Activated T-helper 17 cell treated with anti-CD3 and anti-CD28 coated beads, Interleukin-2, amount 50 U/mL, for 72 hours (primary cell): ENCODE data around the gene TNNT3. TPM values are rescaled to one million over a fixed set of nuclear protein-coding genes. Genes with fewer than 3 reads are reported as not detected.

Experiments
- ATAC-seq: fragments of 150-1000 bp; cut with Tn5 transposase; replicated peaks from 2 replicates; pipeline ENCODE4 v1.10.0; 2021; ENCODE audit warnings: mild to moderate bottlenecking, moderate library complexity
- H3K27ac Mint-ChIP-seq: one replicate; pipeline ENCODE4 v1.8.0; 2022; ENCODE audit warnings: mixed read lengths
- H3K27me3 Mint-ChIP-seq: one replicate; pipeline ENCODE4 v1.8.0; 2022; ENCODE audit warnings: mixed read lengths
- H3K36me3 Mint-ChIP-seq: one replicate; pipeline ENCODE4 v1.8.0; 2022; ENCODE audit warnings: low read depth, mild to moderate bottlenecking, mixed read lengths
- H3K4me1 Mint-ChIP-seq: one replicate; pipeline ENCODE4 v1.8.0; 2022; ENCODE audit warnings: mixed read lengths
- H3K4me3 Mint-ChIP-seq: one replicate; pipeline ENCODE4 v1.8.0; 2022; ENCODE audit warnings: mild to moderate bottlenecking, mixed read lengths
- H3K9me3 Mint-ChIP-seq: one replicate; pipeline ENCODE4 v1.8.0; 2022; ENCODE audit warnings: mixed read lengths
- total RNA-seq, 2 donors: library from RNA; stranded (reverse); gene quantifications; one replicate each; pipeline ENCODE4 v1.2.3, GENCODE V29; 2022

The TNNT3 gene
- total RNA-seq, 2 donors from 2014 or later: 2.1 to 26.2 TPM

DNA sequence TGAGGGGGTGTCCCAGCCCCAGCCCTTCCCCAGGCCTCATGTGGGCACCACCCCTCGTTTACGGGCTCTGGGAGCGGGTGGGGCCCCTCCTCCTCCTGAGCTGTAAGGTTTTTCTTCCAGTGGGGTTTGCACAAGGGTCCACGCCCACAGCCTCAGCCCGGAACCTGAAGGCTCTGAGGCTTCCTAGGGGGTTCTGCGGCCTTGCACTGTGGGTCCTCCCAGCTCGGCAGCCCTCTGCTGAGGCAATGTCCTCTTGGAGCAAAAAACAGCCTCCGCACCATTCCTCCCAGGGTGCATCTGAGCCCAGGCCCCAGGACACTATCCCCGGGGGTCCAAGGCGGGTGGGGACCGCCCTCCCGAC is 64.1 kb downstream of the TNNT3 start:
- Mint-ChIP-seq H3K27me3 (no peaks in the 10 kb centered on the region), H3K27ac (no peak overlapping the region), H3K4me3 (no peak overlapping the region), H3K4me1 (no peaks in the 10 kb centered on the region), H3K36me3 (no peaks in the 10 kb centered on the region), H3K9me3 (no peaks in the 10 kb centered on the region)
- no peak for ATAC-seq

DNA sequence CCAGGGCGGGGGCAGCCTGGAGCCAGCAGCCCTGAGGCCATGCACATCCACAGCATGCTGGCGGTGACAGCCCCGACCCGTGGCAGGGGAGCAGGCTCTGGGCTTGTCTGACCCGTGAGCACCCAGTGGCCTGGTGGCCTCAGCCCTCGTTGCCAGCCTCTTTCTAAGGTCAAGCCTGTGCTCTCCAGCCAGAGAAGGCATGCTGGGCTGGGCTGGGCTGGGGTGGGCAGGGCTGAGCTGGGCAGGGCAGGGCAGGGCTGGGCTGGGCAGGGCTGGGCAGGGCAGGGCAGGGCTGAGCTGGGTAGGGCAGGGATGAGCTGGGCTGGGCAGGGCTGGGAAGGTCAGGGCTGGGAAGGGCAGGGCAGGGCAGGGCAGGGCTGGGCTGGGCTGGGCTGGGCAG is 67.5 kb downstream of the TNNT3 start:
- Mint-ChIP-seq H3K36me3 (no peaks in the 10 kb centered on the region), H3K9me3 (no peaks in the 10 kb centered on the region), H3K4me1 (no peaks in the 10 kb centered on the region), H3K27me3 (no peaks in the 10 kb centered on the region), H3K27ac (no peak overlapping the region), H3K4me3 (no peak overlapping the region)
- no peak for ATAC-seq

DNA sequence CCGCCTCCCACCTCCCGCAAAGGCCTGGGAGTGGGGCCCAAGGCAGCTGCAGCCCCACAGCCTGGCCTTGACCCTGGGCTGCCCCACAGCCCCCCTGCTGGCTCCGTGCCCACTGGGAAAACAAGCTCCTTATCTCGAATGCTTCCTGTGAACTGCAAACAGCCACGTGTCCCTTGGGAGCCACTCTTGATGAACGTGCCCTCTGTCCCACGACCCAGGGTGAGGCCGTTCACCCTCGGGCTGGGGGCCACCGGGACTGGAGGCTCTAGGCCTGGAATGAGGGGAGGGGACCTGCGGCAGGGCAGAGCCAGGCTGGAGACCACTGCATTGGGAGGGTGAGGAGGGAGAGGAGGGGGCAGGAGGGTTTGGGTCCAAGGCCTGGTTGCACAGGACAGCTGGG is 68.7 kb downstream of the TNNT3 start:
- Mint-ChIP-seq H3K9me3 (no peaks in the 10 kb centered on the region), H3K4me3 (no peak overlapping the region), H3K36me3 (no peaks in the 10 kb centered on the region), H3K4me1 (no peaks in the 10 kb centered on the region), H3K27ac (no peak overlapping the region), H3K27me3 (no peaks in the 10 kb centered on the region)
- ATAC-seq: no peak

Other genes with a start within 250 kb of the TNNT3 start
- gene KRTAP5-6, start 222.5 kb upstream of the TNNT3 start, total RNA-seq: not detected
- under 1 TPM; 0.17 to 0.42 TPM for gene IFITM10, start 169.1 kb upstream of the TNNT3 start, total RNA-seq
- gene CTSD, start 155.8 kb upstream of the TNNT3 start, total RNA-seq: 10 to 100 TPM; 38.0 to 59.1 TPM
- not detected for gene SYT8, start 84.7 kb upstream of the TNNT3 start, total RNA-seq
- not detected for gene TNNI2, start 80.7 kb upstream of the TNNT3 start, total RNA-seq
- gene LSP1, start 66.6 kb upstream of the TNNT3 start, total RNA-seq: 100 to 1,000 TPM; 328 to 423 TPM
- under 1 TPM in 1 of 2 donors, not detected in 1; 0.11 TPM for gene PRR33, start 27.8 kb upstream of the TNNT3 start, total RNA-seq
- gene MRPL23, start 27.6 kb downstream of the TNNT3 start, total RNA-seq: 100 to 1,000 TPM in 1 of 2 donors, 10 to 100 TPM in 1; 84.4 to 119 TPM
- gene H19, start 78.1 kb downstream of the TNNT3 start, total RNA-seq: not detected
- 100 to 1,000 TPM in 1 of 2 donors, 1 to 10 TPM in 1; 7.4 to 287 TPM for gene IGF2, start 219.7 kb downstream of the TNNT3 start, total RNA-seq
- not detected for gene INS, start 241.5 kb downstream of the TNNT3 start, total RNA-seq